Panc1 (cell line): ENCODE measurements around the gene TBC1D17. TPM values are rescaled to one million over a fixed set of nuclear protein-coding genes. Genes with fewer than 3 reads are reported as not detected.

Experiments
- ATAC-seq: fragments of 200-7000 bp; cut with Tn5 transposase; 2 replicates; pipeline ENCODE4 v1.9.1; 2020; ENCODE audit warnings: mild to moderate bottlenecking, moderate library complexity
- BruUV-seq: library from RNA; stranded (reverse); fragments of 400-500 nt; replicated peaks from 2 replicates; lab custom pipeline; 2021; lab: Mats Ljungman, UMichigan
- CTCF ChIA-PET: fragments of 300-600 bp; sonication (Branson Sonifier 250); formaldehyde crosslinking; loops from one replicate; lab custom pipeline; 2022; ENCODE audit warnings: antibody characterized with exemption; lab: Charles Lee
- POLR2A ChIA-PET: fragments of 300-600 bp; sonication (Branson Sonifier 250); formaldehyde crosslinking; loops from one replicate; lab custom pipeline; 2022; ENCODE audit warnings: antibody characterized with exemption; lab: Charles Lee
- DNase-seq: peaks from one replicate; pipeline ENCODE4 v3.0.0-alpha.2; 2010; ENCODE audit warnings: low read depth, low spot score
- H3K27ac ChIP-seq: 2 replicates; pipeline ENCODE4 v1.5.1; 2011; ENCODE audit warnings: mild to moderate bottlenecking, low read length, inconsistent platforms
- H3K27me3 ChIP-seq: fragments of 200-500 bp; sonication (Bioruptor generic); 2 replicates; pipeline ENCODE4 v1.6.0; 2014; ENCODE audit warnings: low read length, inconsistent platforms; ENCODE audit not compliant: control insufficient read depth, insufficient read depth
- H3K36me3 ChIP-seq: fragments of 200-500 bp; sonication (Bioruptor generic); 2 replicates; pipeline ENCODE4 v1.5.1; 2014; ENCODE audit warnings: inconsistent platforms, mild to moderate bottlenecking, low read length, moderate library complexity; ENCODE audit not compliant: control insufficient read depth, insufficient read depth
- H3K4me1 ChIP-seq: 2 replicates; pipeline ENCODE4 v1.5.1; 2011; ENCODE audit warnings: inconsistent platforms, mild to moderate bottlenecking, low read length, moderate library complexity; ENCODE audit not compliant: control insufficient read depth, insufficient read depth
- H3K4me3 ChIP-seq, 2 experiments: 2 replicates each; pipeline ENCODE4 v1.5.1; 2011 to 2012; ENCODE audit warnings: low read depth in 2 of 2, low read length in 2 of 2, mild to moderate bottlenecking in 2 of 2, inconsistent platforms in 1 of 2, moderate library complexity in 1 of 2
- H3K9me3 ChIP-seq: fragments of 200-500 bp; sonication (Bioruptor generic); 2 replicates; pipeline ENCODE4 v1.5.1; 2014; ENCODE audit warnings: low read depth, mild to moderate bottlenecking, inconsistent platforms, low read length, moderate library complexity; ENCODE audit not compliant: control insufficient read depth, insufficient read depth
- POLR2AphosphoS5 ChIP-seq: IDR thresholded peaks from 2 replicates; pipeline ENCODE4 v1.6.1; 2012; ENCODE audit warnings: mild to moderate bottlenecking, low read depth, low read length, moderate library complexity
- SIN3A ChIP-seq: IDR thresholded peaks from 2 replicates; pipeline ENCODE4 v1.6.1; 2012; ENCODE audit warnings: low read depth, mild to moderate bottlenecking, low read length, moderate library complexity, borderline replicate concordance; ENCODE audit not compliant: insufficient read depth
- TCF7L2 ChIP-seq: IDR thresholded peaks from 2 replicates; pipeline ENCODE4 v1.6.1; 2011; ENCODE audit warnings: mild to moderate bottlenecking, low read depth, low read length, inconsistent platforms
- in situ Hi-C: cut with HindIII; loops from 2 replicates; pipeline ENCODE4 v1.10.0; 2016; ENCODE audit warnings: low sequenced_read_pairs, low pct_unique_long_range_greater_than_20kb
- intact Hi-C: fragments of 100-400 bp; cut with micrococcal nuclease; formaldehyde crosslinking; loops from one replicate; pipeline ENCODE4 v1.10.0; 2022; ENCODE audit not compliant: unreplicated experiment
- total RNA-seq: library from RNA; stranded (reverse); gene quantifications from one replicate; pipeline ENCODE4 v1.2.1, GENCODE V29; 2021; ENCODE audit not compliant: unreplicated experiment
- TF ChIP-seq, protein P1 (sequence below): fragments of 450-650 bp; IDR thresholded peaks from 2 replicates; pipeline ENCODE4 v1.5.1; 2017; ENCODE audit warnings: mild to moderate bottlenecking
- TF ChIP-seq, protein P2 (sequence below), 2 experiments: IDR thresholded peaks; 2 replicates each; pipeline ENCODE4 v1.6.1; 2011 to 2012; ENCODE audit warnings: low read depth in 2 of 2, control low read depth in 1 of 2, low read length in 1 of 2, mild to moderate bottlenecking in 1 of 2, moderate library complexity in 1 of 2; ENCODE audit not compliant: insufficient read depth in 1 of 2

Gene TBC1D17
- total RNA-seq, 1 experiment from 2014 or later: 43.2 TPM

DNA sequence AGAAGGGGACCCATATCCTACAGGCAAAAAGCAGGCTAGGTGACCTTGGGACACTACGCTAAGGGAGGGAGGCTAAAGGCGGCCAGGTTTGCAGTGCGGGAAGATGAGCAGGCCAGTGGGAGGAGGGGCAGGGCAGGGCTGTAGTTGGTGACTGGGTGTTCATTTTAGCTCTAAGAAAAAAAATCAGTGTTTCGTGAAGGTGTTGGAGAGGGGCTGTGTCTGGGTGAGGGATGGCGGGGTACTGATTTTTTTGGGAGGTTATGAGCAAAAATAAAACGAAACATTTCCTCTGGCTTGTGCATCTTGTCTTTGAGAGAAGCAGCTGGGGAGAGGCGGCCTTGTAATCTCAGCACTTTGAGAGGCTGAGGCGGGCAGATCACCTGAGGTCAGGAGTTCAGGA is 56.1 kb downstream of the TBC1D17 start:
- in situ Hi-C loops: no loop called here
- CTCF ChIA-PET: no interaction called here

DNA sequence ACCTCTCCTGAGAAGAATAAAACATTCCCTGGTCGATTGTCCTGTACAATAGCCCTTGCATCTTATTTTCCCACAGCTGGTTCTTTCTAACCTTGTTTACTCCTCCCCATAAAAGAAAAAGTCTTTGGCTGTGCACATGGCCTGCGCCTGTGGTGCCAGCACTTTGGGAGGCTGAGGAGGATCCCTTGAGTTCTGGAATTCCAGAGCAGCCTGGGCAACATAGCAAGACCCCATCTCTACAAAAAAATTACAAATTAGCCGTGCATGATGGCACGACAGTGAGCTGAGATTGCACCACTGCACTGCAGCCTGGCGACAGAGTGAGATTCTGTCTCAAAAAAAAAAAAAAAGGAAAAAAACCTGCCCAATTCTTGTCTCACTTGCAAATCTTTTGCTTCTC is 59.0 kb downstream of the TBC1D17 start:
- in situ Hi-C loops (no loop called here), intact Hi-C loops (loop anchor here (2.0 kb wide), 1 partner anchor 48 kb away; no protein-coding TSS in a partner anchor)
- DNase-seq (no peak), ATAC-seq (no peak)
- Histone ChIP-seq H3K36me3 (no peaks in the 10 kb centered on the region; the same call in 1 of the 2 replicates), H3K4me1 (no peaks in the 10 kb centered on the region), H3K4me3 (no peak overlapping the region), H3K9me3 (no peaks in the 10 kb centered on the region), H3K27me3 (no peaks in the 10 kb centered on the region), H3K27ac (no peak overlapping the region)
- TF ChIP-seq POLR2AphosphoS5: no peak
- no peak for TF ChIP-seq SIN3A
- TF ChIP-seq, protein P1, sequence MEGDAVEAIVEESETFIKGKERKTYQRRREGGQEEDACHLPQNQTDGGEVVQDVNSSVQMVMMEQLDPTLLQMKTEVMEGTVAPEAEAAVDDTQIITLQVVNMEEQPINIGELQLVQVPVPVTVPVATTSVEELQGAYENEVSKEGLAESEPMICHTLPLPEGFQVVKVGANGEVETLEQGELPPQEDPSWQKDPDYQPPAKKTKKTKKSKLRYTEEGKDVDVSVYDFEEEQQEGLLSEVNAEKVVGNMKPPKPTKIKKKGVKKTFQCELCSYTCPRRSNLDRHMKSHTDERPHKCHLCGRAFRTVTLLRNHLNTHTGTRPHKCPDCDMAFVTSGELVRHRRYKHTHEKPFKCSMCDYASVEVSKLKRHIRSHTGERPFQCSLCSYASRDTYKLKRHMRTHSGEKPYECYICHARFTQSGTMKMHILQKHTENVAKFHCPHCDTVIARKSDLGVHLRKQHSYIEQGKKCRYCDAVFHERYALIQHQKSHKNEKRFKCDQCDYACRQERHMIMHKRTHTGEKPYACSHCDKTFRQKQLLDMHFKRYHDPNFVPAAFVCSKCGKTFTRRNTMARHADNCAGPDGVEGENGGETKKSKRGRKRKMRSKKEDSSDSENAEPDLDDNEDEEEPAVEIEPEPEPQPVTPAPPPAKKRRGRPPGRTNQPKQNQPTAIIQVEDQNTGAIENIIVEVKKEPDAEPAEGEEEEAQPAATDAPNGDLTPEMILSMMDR: no peak
- TF ChIP-seq, protein P2, sequence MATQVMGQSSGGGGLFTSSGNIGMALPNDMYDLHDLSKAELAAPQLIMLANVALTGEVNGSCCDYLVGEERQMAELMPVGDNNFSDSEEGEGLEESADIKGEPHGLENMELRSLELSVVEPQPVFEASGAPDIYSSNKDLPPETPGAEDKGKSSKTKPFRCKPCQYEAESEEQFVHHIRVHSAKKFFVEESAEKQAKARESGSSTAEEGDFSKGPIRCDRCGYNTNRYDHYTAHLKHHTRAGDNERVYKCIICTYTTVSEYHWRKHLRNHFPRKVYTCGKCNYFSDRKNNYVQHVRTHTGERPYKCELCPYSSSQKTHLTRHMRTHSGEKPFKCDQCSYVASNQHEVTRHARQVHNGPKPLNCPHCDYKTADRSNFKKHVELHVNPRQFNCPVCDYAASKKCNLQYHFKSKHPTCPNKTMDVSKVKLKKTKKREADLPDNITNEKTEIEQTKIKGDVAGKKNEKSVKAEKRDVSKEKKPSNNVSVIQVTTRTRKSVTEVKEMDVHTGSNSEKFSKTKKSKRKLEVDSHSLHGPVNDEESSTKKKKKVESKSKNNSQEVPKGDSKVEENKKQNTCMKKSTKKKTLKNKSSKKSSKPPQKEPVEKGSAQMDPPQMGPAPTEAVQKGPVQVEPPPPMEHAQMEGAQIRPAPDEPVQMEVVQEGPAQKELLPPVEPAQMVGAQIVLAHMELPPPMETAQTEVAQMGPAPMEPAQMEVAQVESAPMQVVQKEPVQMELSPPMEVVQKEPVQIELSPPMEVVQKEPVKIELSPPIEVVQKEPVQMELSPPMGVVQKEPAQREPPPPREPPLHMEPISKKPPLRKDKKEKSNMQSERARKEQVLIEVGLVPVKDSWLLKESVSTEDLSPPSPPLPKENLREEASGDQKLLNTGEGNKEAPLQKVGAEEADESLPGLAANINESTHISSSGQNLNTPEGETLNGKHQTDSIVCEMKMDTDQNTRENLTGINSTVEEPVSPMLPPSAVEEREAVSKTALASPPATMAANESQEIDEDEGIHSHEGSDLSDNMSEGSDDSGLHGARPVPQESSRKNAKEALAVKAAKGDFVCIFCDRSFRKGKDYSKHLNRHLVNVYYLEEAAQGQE (IDR thresholded peaks at IDR 0.05; ENCODE audit: insufficient read depth in 1 of 2, low read depth in 2 of 2, low read length in 1 of 2): no peak
- TF ChIP-seq TCF7L2: no peak
- BruUV-seq: no TSS peak
- CTCF ChIA-PET: no interaction called here
- POLR2A ChIA-PET: interaction anchor here (0.6 kb wide), 1 partner anchor 22 kb away, joined by 6 read pairs; no protein-coding TSS in a partner anchor

More for the DNA sequence above, 56.1 kb downstream of the TBC1D17 start:
- POLR2A ChIA-PET: no interaction called here
- no peaks in the 10 kb centered on the region for H3K9me3 ChIP-seq
- H3K27me3 ChIP-seq: no peaks in the 10 kb centered on the region
- intact Hi-C loops: no loop called here
- DNase-seq: no peak
- no peaks in the 10 kb centered on the region; the same call in none of the 2 replicates for H3K36me3 ChIP-seq
- TF ChIP-seq, protein P1: no peak
- TF ChIP-seq SIN3A (no peak), POLR2AphosphoS5 (no peak)
- H3K4me1 ChIP-seq: peaks cover 6% of the 10 kb centered on the region; the same call in 1 of the 2 replicates
- H3K4me3 ChIP-seq: no peak overlapping the region
- ATAC-seq: no peak
- H3K27ac ChIP-seq: no peak overlapping the region
- no TSS peak for BruUV-seq
